Iris pigment epithelial cell (primary cell): ENCODE data around the gene OSBPL1A.

Source experiments
- DNase-seq: peaks from one replicate; pipeline ENCODE4 v3.0.0-alpha.2; 2011; ENCODE audit warnings: low read depth

Gene OSBPL1A

DNA sequence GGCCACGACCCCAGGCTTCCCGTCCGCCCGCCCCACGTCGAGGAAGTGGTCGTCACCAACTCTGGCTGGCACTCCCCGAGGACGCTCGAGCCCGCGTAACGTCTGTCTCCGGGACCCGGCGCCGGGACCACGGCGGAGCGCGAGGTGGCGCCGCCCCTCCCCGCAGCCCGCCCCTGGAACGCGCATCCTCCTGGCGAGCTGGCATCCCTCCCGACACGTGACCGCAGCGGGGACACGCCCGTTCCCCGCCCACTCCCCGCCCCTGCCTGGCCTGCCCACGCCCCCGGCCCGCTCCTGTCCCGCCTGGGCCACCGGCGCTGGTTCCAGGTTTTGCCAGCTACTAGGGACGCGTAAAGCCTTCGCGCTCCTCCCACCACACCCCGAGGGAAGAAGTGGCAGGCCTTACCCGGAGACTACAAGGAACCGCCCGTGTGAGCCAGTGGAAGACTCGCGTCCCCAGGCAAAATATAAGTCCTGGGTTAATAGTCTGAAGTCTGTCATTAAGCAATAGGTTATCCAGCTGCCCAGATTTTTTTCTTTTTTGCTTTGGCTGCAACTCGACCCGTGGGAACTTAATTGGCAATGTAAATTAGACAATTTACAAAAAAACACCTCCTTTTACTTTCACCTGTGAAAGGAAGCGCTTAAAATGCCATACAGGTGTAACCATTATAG lies at the start of gene OSBPL1A:
TSS of gene OSBPL1A (minus strand) at position 131 of the 675 bp plus-strand sequence. CDS start 20,291 bp downstream, outside the sequence.
- peak; percentile 86 for DNase-seq

GRCh38 chr18:24446953-24447538 lies 49.4 kb upstream of the OSBPL1A start:
- no peak for DNase-seq

DNA sequence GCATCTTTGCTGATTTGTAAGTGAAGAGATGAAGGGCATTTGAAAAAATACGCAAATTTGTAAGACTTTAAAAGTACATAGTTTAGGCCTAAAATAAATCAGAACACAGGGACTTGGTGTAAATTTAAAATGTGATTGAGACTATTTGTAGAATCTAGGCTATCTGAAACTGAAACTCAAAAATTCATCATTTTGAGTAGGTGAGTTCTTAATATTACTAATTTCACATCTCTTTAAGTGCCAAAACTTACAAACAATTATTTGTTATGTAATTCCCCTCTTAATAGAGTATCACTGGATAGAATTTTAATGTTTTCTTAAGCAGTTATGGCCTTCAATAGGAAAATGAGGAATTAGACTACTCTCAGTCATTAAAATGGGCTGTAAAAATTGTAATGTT lies 48.8 kb upstream of the OSBPL1A start:
- DNase-seq, result no peak

DNA sequence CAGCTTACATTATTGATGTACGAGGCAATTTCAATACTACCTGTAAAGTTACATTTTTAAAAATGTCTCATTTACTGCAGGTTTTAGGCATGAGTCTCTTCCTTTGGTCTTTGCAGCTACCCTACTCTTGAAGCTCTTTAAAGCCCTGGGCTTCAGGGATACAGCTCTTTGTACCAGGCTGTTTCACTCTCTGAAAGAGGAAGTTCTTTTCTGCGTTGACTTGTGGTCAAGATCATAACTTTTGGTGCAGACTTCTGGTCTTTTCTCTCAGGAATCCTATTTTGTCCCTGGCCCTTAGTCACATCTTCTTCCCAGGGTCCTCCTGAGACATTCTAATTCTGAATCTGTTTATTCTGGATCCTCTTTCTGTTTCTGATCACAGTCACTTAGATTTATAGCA lies 46.2 kb upstream of the OSBPL1A start:
- no peak for DNase-seq

- DNase-seq, result no peak
Measured at GRCh38 chr18:24436939-24437338, 39.3 kb upstream of the OSBPL1A start.

DNA sequence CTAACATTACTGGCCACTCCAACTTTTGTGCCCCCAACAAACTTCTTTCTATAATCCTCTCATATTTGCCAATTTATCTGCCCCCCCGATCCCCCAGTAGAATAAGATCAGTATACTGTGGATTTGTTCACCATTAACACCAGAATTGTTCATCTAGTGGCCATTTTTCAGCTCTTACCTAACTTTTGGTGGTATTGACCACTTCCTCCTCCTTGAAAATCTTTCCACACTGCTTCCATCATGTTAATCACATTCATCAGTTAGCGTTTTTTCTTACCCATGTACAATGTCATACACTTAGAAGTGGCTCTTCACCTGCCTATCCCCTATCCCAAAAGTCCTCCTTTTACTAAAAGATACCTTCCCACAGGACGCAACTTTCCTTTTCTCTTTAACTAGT lies 35.0 kb upstream of the OSBPL1A start:
- DNase-seq, result no peak

DNA sequence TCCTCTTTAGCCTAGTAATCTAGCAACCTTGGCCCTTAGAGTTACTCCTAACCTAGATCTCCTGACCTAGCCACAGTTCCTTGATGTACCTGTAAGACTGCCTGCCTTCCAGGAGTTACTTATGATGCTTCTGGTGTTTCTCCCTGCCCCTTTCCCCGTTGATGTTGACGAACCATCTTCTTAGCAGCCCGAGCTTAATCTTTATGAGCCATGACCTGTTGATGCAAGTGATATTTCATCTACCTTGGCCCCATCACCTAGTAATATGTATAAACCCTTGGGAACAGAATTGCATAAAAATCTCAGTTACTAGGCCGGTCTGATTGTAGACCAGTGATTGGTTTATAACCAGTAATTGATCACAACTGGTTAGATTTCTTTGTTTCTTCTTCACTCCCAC lies 31.6 kb upstream of the OSBPL1A start:
- no peak for DNase-seq

GRCh38 chr18:24428709-24429108 lies 31.1 kb upstream of the OSBPL1A start:
- no peak for DNase-seq

GRCh38 chr18:24427484-24427883 lies 29.9 kb upstream of the OSBPL1A start:
- peak; percentile 51 for DNase-seq

GRCh38 chr18:24426398-24427294 lies 29.0 kb upstream of the OSBPL1A start, which contains the start of gene IMPACT:
IMPACT (plus strand) TSS chr18:24426670; CDS start chr18:24426757, 87 bp downstream.
- peak; percentile 82 for DNase-seq

DNA sequence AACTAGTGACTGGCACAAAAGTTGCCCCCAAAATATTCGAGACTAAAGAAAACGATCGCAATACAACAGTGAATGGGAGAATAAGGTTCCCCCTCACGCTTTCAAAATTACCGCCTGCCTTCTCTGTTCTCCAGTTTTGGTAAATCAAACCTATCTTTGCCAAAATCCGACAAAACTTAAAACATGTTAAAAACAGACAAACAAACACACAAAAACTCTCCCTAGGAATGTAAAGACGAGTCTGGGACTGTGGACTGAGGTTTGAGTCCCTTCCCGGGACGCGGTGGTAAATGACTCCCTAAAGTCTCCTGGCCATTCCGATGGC lies 28.4 kb upstream of the OSBPL1A start:
- DNase-seq, result no peak

- no peak for DNase-seq
Measured at GRCh38 chr18:24421831-24422230, 24.2 kb upstream of the OSBPL1A start.

DNA sequence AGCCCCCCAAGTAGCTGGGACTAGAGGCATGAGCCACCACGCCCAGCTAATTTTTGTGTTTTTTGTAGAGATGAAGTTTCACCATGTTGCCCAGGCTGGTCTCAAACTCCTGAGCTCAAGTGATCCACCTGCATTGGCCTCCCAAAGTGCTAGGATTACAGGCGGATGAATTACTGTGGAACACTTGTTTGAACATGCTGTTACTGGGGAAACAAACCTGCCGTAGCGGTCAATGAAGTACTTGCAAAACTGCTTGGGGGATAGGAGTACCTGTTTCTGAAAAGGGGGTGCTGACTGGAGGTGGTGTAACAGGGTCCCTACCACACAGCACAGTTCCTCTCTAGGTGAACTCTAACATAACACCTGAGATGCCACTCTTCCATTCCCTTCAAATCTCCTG lies 22.9 kb upstream of the OSBPL1A start:
- DNase-seq, result no peak

DNA sequence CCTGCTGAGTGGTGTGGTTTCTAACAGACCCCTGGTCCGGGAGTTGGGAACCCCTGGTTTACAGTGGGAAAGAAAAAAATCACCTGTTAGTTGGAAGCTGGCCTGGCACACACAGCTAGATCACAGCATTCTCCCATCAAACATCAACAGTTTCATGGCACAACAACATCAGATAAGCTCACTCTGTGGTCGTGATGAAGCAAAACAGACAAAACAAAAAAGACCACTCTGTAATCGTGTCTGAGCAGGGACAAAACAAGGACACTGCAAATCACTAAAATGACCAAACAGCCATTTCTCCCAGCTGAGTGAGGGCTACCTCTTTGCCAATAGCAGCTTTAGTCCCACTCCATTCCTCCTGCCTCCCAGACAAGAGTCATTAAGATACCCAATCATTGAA lies 19.9 kb upstream of the OSBPL1A start:
- DNase-seq, result no peak

- no peak for DNase-seq
Measured at GRCh38 chr18:24414349-24415003, 16.9 kb upstream of the OSBPL1A start.

DNA sequence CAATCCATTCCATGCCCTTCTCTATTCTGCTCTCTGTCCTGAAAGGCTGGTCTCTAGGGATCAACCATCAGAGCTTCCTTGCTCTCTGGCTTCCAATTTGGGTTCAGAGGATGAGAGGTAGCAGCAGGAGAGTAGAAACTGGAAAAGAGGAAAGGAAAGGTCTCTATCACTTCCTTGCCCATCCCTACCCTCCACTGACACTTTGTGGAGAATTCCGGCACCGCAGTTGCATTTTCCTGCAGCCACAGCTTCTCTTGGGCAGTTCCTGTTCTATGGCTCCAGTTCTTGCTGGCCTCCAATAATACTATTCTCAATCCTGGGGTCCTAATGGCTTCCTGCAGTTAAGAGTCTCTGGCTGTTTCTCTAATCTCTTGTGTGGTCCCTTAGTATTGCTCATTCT lies 15.5 kb upstream of the OSBPL1A start:
- no peak for DNase-seq

DNA sequence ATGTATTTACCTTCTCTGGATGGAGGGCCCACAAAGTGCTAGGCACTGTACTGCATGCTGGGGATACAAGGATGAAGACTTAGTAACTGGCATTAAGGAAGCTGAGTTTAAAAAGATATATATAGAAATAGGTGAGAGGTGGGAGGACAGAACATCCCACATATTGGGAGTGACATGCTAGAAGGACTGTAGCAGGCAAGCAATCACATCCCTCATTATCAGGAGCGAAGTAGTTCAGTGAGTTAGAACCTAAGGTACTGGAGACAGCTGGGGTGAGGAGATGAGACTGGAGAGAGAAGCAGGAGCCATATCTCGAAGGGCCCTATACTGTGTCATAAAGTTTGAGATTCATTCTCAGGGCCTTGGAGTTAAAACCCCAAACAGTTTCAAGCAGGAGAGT lies 10.9 kb upstream of the OSBPL1A start:
- no peak for DNase-seq

GRCh38 chr18:24404591-24404990 lies 7.0 kb upstream of the OSBPL1A start:
- DNase-seq, result no peak

DNA sequence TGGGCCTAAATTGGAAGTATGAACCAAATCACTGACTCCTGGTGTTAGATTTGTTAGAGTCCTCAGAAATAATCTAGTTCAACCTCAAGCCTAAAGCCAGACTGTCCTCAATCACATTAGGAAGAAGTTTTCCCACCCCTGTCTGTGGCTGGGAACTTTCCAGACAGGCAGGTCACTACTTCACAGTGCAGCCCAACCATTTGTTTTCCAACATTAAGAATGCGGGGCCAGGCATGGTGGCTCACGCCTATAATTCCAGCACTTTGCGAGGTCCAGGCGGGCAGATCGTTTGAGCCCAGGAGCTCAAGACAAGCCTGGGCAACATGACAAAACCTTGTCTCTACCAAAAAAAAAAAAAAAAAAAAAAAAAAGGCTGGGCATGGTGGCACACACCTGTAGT lies 5.5 kb upstream of the OSBPL1A start:
- no peak for DNase-seq

- DNase-seq, result no peak
Measured at GRCh38 chr18:24402209-24402785, 4.7 kb upstream of the OSBPL1A start.

DNA sequence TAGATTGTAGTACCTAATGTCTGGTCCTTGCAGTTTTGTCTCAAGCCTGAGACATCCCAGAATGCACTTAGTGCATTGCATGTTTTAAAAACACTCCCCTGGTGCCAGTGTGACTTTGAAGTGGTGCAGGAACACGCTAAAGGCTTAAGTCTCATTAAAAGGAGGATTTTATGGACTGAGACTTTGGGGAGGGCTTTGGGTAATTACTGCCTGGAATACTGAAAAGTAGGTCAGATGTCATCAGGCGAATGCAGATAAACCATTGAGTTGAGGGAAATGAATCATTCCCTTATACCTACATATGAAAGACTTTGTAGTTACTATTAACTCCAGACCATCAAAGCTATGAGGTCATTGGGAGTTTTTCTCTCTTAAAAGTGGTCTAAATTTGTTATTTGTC lies 3.0 kb upstream of the OSBPL1A start:
- peak; percentile 17 for DNase-seq

- peak; percentile 51 for DNase-seq
Measured at GRCh38 chr18:24398540-24398939, 916 bp upstream of the OSBPL1A start.
